Activated gamma-delta T cell treated with anti-CD3 and anti-CD28 coated beads, Interleukin-2, amount 50 U/mL, for 16 hours (primary cell): ENCODE data around the gene C12orf75.
"Not testable (repeated sequence)": the region's sequence is repeated elsewhere in the genome, so short reads cannot be mapped to it uniquely, and the experiment has no call there.

Source experiments
- DNase-seq: peaks from one replicate; pipeline ENCODE4 v3.0.0-alpha.2; 2020; ENCODE audit warnings: low read depth

C12orf75 gene

GRCh38 chr12:105378911-105379310, 48.4 kb downstream of the C12orf75 start:
- DNase-seq = no peak

GRCh38 chr12:105382771-105383622, 52.5 kb downstream of the C12orf75 start:
- DNase-seq = no peak

GRCh38 chr12:105384220-105384619, 53.7 kb downstream of the C12orf75 start:
- no peak for DNase-seq

DNA sequence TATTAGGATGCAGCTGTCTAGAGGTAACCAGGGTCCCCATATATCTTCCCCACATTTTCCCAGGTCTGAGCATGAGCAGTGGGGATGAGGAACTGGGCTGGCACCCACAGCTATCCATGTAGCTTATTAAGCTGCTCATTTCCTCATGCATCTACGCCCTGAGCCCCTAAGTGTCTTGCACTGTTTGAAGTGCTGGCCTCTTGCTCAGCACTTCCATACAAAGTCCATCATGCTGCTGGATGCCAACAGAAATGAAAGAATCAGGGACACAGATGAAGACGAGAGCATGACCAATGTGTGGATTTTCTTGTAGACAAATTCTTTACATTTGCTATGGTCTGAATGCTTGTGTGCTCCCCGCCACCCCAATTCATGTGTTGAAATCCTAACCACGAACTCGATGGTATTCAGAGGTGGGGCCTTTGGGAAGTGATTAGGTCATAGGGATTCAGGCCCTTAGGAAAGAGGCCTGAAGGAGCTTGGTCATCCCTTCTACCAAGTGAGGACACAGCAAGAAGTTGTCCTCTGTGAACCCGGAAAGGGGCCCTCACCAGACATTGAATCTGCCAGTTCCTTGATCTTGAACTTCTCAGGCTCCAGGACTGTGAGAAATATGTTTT, 54.5 kb downstream of the C12orf75 start:
- no peak for DNase-seq

- DNase-seq = no peak
Measured at GRCh38 chr12:105386431-105386830, 55.9 kb downstream of the C12orf75 start.

DNA sequence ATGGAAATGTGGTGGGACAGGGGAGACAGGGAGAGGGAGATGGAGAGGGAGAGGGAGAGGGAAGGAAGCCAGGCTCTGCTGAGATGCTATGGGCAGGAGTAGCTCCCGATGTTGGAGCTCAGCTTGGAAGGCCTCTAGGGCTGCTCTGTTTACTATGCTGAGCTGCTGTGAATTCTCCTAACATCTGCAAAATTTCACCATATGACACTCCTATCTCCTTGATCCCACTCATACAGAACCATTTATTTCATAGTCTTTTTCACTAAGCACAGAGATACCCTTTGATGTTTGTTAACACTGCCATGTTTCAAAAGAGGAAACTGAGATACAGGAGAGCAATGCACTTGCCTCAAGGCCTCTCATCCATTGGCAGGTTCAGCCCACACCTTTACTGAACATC, 60.7 kb downstream of the C12orf75 start:
- DNase-seq = no peak

DNA sequence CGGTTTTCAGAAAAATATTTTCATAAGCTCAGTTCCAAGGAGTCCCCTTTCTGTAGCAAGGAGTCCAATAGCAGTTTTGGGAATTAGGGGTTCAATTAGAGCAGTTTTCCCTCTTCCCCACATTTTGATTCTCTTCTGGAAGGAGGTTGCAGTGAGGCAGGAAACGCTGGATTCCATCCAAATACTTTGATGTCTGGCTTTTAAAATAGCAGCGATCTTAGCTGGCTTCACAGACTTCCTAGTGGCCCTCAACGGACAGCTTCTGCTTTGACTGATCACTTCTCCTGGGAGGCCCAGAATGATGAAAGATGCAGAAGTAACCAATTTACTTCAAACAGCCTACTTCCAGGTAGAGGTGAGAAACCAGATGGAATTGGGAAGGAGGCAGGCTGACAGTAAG, 63.1 kb downstream of the C12orf75 start:
- DNase-seq = no peak

DNA sequence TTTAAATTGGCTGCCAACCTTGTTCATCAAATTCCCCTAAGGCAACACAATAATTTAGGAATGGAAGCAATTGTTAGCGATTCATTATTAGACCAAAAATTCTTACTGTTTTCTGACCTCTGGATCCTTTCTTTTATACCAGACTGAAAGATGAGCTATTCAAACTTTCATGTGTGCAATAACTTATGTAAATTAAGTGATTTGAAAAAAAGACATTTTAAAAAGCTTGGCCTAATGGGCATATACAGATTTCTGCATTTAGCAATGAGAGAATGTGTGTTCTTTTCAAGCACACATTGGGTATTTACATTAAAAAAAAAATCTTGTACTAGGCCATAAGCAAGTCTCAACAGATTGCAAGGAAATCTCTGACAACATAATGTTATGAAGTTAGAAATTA, 65.5 kb downstream of the C12orf75 start:
- no peak for DNase-seq

GRCh38 chr12:105396983-105397382, 66.5 kb downstream of the C12orf75 start:
- DNase-seq = no peak

GRCh38 chr12:105398930-105399329, 68.4 kb downstream of the C12orf75 start:
- no peak for DNase-seq

DNA sequence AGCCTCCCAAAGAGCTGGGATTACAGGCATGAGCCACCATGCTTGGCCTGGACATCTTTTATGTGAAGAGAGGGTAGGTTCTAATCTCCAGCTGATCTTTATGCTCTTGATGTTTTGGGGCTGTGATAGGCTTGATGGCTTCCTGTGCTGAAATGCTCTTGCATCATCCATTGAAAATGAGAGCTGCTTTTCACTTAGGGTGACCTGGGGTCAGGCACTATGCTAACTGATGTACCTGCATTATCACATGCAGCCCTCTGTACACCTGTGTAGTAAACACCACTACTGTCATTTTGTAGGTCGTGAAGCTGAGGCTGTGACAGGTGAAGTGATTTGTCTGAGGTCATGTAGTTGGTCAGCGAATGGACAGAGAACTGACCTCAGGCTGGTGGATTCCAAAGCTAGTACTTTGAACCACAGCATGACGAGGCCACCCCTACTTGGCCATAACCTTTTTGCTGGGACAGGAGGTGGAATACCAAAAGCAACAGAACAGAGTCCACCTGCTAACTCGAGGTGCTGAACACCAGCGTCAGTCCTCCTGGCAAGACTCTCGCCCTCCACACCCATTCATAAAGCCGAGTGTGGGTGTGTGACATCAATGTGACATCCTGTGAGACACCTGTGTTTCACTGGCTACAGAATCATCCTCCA, 69.1 kb downstream of the C12orf75 start:
- DNase-seq = no peak

DNA sequence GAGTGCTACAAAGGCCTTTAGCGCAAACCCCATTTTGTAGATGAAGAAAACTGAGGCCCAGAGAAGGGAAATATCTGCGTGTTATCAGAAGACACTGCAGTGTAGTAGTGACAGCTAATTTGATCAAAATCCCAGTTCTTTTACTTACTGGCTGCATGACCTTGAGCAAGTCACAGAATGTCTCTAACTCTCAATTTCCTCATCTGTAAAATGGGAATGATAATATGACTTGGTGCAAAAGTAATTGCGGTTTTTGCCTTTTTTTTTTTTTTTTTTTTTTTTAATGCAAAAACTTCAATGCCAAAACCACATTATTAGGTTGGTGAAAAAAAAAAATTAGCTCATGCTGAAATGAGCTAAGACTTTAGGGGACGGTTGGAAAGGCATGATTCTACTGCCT, 69.7 kb downstream of the C12orf75 start:
- no peak for DNase-seq

DNA sequence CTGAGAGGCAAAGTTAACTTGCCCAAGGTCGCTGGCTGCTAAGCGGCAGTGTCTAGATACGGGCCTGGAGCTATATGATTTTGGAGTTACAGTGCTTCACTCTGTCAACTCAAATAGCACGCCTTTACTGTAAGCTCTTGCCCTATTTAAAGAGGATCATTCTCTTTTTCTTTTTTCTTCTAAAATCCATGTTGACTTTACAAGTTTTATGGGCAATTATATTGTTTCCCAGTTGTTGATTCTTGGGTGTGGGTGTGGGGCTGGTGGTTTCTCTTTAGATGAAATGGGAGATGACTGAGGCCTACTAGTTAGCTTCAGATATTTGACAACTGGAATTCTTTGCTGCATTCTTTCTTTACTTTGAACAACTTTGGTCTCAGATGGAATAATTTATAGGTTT, 70.7 kb downstream of the C12orf75 start:
- no peak for DNase-seq

DNA sequence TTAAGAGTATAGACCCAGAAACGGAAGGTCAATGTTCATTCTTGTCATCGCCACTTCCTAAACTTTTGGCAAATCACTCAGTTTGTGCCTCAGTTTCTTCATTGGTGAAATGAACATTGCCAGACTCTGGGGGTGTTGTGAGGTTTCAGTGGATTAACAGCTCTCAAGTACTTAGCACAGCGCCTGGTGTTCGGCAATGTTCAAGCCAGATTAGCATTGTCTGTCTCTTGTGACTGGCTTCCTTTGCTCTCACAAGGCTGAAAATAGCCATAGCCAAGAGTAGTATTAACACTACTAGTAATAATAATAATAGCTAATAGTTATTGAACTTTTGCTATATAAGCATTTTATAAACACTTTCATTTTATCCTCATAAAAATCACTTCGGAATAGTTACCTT, 71.9 kb downstream of the C12orf75 start:
- no peak for DNase-seq

DNA sequence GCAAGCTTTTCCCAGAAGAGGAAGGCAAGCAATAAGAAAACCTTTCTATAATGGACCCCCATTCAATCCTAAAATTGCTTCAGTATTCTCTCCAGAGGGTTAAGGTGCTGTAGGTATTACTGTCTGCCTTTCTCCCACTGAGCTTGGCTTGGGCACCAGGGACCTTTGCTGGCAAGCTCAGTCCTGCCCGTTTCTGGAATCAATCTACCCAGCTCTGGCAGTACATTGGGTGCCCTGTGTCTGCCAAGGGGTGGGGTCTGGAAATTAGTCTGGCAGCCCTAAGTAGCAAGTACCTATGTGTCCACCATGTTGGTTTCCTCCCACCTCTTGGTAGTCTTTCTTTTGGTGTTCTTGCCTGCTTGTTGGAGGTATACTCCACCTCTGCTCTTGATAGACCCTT, 72.6 kb downstream of the C12orf75 start:
- DNase-seq = no peak

GRCh38 chr12:105404134-105404533, 73.6 kb downstream of the C12orf75 start:
- DNase-seq = not testable (repeated sequence)

DNA sequence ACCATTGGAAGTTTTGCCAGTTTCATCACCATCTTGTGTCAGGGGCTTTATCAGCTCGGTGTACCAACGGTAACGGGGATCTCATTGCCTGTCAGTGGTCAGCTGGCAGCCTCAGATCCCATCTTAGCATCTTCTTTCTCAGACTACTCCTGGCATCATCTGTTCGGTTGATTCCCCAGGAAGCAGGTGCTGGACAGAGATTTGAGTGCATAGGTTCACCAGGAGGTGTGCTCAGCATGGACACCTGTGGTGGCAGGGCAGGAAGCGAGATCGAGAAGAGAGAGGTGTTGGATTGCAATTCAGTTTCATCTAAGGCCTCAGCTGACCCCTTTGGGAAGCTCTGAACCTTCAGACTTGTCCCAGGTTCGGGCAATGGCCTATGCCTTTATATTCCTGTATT, 76.0 kb downstream of the C12orf75 start:
- no peak for DNase-seq

- DNase-seq = no peak
Measured at GRCh38 chr12:105409279-105409678, 78.8 kb downstream of the C12orf75 start.

GRCh38 chr12:105409801-105410471, 79.4 kb downstream of the C12orf75 start:
- no peak for DNase-seq

GRCh38 chr12:105413911-105414487, 83.5 kb downstream of the C12orf75 start:
- DNase-seq = no peak

- DNase-seq = no peak
Measured at GRCh38 chr12:105417732-105418131, 87.2 kb downstream of the C12orf75 start.

- no peak for DNase-seq
Measured at GRCh38 chr12:105418229-105418628, 87.7 kb downstream of the C12orf75 start.
